NCI-H1092 (cell line): ENCODE data around the gene NIPAL1.

Experiments
- DNase-seq: peaks from one replicate; lab custom pipeline; 2025; lab: John Stamatoyannopoulos, UW

NIPAL1 gene

GRCh38 chr4:48067536-48067935, 51.0 kb downstream of the NIPAL1 start:
- DNase-seq = no peak

DNA sequence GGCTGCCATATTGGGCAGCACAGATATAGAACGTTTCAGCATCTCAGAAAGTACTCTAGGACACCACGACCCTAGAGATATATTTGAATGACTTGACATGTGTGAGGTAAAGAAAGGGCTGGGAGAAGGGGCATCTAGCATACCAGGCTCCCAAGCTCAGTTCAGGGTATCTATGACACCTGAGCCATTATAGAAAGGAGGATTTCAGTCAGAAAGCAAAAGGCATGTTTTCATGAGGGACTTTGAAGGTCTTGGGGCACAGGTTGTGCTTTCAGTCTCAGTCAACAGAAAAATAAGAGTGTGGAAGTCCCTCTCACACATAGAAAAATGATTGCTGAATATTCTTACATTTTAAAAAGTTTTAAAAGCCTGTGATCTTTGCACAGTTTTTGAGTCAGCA, 51.6 kb downstream of the NIPAL1 start:
- DNase-seq = no peak

GRCh38 chr4:48069026-48069425, 52.5 kb downstream of the NIPAL1 start:
- DNase-seq = no peak

DNA sequence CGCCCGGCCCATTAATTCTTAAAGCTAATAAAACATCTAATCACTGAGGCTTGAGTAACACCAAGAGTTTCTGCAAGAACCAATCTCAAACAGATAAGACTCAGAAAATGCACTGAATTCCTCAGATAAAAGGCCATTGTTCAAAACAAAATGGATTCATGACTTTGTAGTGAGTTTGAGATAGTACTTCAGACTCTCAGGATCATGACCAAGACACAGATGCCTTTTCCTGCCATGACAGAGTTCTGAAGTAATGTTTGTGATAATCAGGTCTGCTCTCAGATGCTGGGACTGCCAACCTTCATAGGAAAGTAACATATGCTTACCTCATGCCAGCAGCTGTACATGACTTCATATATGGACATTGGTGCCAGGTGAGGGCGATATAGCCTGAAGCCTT, 54.6 kb downstream of the NIPAL1 start:
- no peak for DNase-seq

- DNase-seq = no peak
These were observed 57.1 kb downstream of the NIPAL1 start for GRCh38 chr4:48073567-48074103.

- no peak for DNase-seq
These were observed 58.1 kb downstream of the NIPAL1 start for GRCh38 chr4:48074657-48075056.

DNA sequence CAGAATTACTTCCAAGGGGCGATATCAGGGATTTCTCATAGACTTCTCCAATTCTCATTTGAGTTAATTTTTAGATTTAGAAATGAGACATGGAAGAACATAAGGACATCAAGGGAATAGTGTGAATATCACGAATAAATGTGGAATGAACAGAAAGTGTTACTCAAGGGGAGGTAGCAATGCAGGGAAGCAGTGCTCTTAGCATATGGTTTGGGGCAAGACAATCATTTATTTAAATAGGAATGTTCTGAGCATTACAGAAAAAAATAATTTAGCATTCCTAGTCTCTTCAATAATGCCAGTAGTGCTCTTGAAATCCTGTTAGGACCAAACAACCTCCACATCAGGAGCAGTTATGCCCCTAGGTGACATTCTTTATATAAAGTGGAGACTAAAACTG, 61.9 kb downstream of the NIPAL1 start:
- DNase-seq = no peak

DNA sequence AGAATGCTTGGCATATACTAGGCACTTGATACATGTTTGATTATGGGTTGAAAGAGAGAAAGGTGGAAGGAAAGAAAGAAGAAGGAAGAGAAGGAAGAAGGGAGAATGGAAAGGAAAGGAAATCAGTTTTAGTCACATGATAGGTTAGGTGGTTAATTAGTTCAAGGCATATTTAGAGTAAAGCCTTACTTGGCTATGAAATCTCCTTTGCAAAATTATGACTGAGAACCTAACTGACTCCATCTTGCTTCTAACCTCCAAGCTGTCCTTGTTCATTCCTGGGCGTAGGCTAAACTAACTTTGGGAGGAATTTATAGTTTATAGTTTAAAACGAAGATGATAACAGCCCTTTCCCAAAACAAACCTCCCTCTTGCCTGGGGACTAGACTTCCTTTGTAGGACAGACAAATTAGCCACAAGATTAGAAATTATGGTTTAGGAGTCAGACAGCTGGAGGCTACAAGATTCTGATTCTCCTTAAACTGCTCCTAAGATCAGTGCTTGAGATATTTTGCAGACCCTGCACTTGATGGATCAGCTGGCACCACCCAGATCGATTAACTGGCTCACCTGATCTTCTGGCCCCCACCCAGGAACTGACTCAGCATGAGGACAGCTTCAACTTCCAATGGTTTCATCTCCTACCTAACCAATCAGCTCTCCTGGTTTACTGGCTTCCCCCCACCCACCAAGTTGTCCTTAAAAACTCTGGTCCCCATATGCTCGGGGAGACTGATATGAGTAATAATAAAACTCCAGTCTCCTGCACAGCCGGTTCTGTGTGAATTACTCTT, 62.5 kb downstream of the NIPAL1 start:
- DNase-seq = no peak

GRCh38 chr4:48079972-48080391, 63.4 kb downstream of the NIPAL1 start:
- no peak for DNase-seq

DNA sequence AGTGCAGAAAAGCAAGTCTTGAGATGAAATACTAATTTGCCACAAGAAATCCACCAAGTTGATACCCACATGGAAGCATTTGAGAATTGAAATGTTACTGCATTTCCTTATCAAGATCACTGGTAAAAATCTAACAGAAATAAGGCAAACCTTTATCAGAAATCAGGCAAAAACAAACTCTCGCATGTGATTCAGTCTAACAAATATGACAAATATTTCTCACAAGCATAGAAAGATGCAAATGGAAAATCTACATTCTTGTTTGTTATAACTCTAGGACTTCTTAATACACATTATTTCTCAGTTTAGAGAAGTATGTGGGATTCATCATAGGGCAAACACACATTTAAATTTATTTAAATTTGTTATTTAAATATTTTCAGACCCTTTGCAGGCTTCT, 64.6 kb downstream of the NIPAL1 start:
- DNase-seq = no peak

GRCh38 chr4:48082956-48083355, 66.4 kb downstream of the NIPAL1 start:
- DNase-seq = no peak

DNA sequence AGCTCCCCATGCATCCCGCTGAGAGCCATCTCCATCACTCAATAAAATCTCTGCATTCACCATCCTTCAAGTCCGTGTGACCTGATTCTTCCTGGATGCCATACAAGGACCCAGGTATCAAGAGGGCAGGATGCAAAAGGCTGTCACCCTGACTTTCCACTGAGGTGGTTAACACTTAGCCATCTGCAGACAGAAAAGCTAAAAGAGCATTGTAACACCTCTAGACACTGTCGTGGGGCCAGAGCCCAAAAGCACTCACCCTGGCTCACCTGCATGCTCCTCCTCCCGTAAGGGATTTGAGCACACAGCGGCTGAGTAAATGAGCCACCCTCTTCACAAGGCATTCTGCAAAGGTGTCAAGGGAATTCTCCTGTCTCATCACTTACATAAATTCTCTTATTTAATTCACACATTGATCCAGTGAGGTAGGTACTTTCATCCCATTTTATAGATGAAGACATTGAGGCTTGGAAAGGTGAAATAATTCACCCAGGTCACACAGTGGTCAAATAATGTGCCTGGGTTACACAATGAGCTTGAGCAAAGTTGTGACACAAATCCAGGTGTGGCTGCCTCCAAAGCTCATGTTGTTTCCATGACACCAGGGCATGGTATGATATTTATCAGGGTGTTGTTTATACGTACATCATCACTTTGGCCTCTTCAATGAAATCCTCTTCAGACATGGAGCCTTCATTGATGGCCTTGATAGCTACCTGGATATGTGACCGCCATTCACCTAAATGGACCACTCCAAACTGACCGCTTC, 69.4 kb downstream of the NIPAL1 start:
- DNase-seq = no peak
